Measurements from ENCODE around the gene PKDREJ. TPM values are rescaled to one million over a fixed set of nuclear protein-coding genes. Genes with fewer than 3 reads are reported as not detected.
A peak's percentile ranks its signal among the peaks of the same experiment; 100 is the strongest.

The PKDREJ gene
- total RNA-seq, 2 donors from 2014 or later, result 0.68 TPM; not detected in 1

GRCh38 chr22:46295277-46295971 lies 32.3 kb upstream of the PKDREJ start:
- H3K9me3 ChIP-seq, result no peaks in the 10 kb centered on the region
- H3K4me3 ChIP-seq, result no peak overlapping the region
- DNase-seq (ENCODE audit: low spot score), result no peak
- peaks cover 0 to 8% of the 10 kb centered on the region in 2 donors for H3K36me3 ChIP-seq
- peak overlapping the region; percentile 85 to 92 for H3K27ac ChIP-seq
- WGBS, result 54% methylated on average over 4 of the region's 4 CpGs
- no peaks in the 10 kb centered on the region for H3K27me3 ChIP-seq (replicated peaks; ENCODE audit: insufficient read depth)
- intact Hi-C loops (cut with DNase I), result loop anchor here (5.0 kb wide), 1 partner anchor 173 kb away; no protein-coding TSS in a partner anchor
- TF ChIP-seq POLR2AphosphoS5 (IDR thresholded peaks at IDR 0.05) (no peak), POLR2A (IDR thresholded peaks at IDR 0.05) (no peak), CTCF (IDR thresholded peaks at IDR 0.05) (no peak)
- H3K4me1 ChIP-seq (replicated peaks), result no peaks in the 10 kb centered on the region

- Histone ChIP-seq H3K4me3 (no peak overlapping the region), H3K4me1 (replicated peaks) (no peaks in the 10 kb centered on the region), H3K27me3 (replicated peaks; ENCODE audit: insufficient read depth) (no peaks in the 10 kb centered on the region), H3K36me3 (peaks cover 0 to 8% of the 10 kb centered on the region in 2 donors), H3K27ac (no peak overlapping the region), H3K9me3 (no peaks in the 10 kb centered on the region)
- TF ChIP-seq POLR2A (IDR thresholded peaks at IDR 0.05) (no peak), POLR2AphosphoS5 (IDR thresholded peaks at IDR 0.05) (no peak), CTCF (IDR thresholded peaks at IDR 0.05) (no peak)
- intact Hi-C loops (cut with DNase I), result loop anchor here (5.0 kb wide), 1 partner anchor 172 kb away; no protein-coding TSS in a partner anchor
- DNase-seq (ENCODE audit: low spot score), result no peak
- 89% methylated on average over 2 of the region's 2 CpGs for WGBS
These were observed 31.6 kb upstream of the PKDREJ start for GRCh38 chr22:46294784-46295183.

- WGBS, result 90% methylated on average over 11 of the region's 11 CpGs
- no peaks in the 10 kb centered on the region for H3K4me1 ChIP-seq (replicated peaks)
- no peaks in the 10 kb centered on the region for H3K9me3 ChIP-seq
- no peak for DNase-seq (ENCODE audit: low spot score)
- no peak overlapping the region for H3K27ac ChIP-seq
- intact Hi-C loops (cut with DNase I), result no loop called here
- no peaks in the 10 kb centered on the region for H3K27me3 ChIP-seq (replicated peaks; ENCODE audit: insufficient read depth)
- TF ChIP-seq POLR2AphosphoS5 (IDR thresholded peaks at IDR 0.05) (no peak), CTCF (IDR thresholded peaks at IDR 0.05) (no peak), POLR2A (IDR thresholded peaks at IDR 0.05) (no peak)
- H3K36me3 ChIP-seq, result peaks cover 0 to 8% of the 10 kb centered on the region in 2 donors
- no peak overlapping the region for H3K4me3 ChIP-seq
These were observed 30.6 kb upstream of the PKDREJ start for GRCh38 chr22:46293577-46294260.

- intact Hi-C loops (cut with DNase I), result no loop called here
- no peaks in the 10 kb centered on the region for H3K9me3 ChIP-seq
- H3K27ac ChIP-seq, result no peak overlapping the region
- H3K4me3 ChIP-seq, result no peak overlapping the region
- WGBS, result 95% methylated on average over 9 of the region's 14 CpGs
- peaks cover 0 to 8% of the 10 kb centered on the region in 2 donors for H3K36me3 ChIP-seq
- H3K4me1 ChIP-seq (replicated peaks), result no peaks in the 10 kb centered on the region
- no peaks in the 10 kb centered on the region for H3K27me3 ChIP-seq (replicated peaks; ENCODE audit: insufficient read depth)
- no peak for TF ChIP-seq CTCF (IDR thresholded peaks at IDR 0.05)
- TF ChIP-seq POLR2AphosphoS5 (IDR thresholded peaks at IDR 0.05), result no peak
- TF ChIP-seq POLR2A (IDR thresholded peaks at IDR 0.05), result no peak
- no peak for DNase-seq (ENCODE audit: low spot score)
These were observed 29.6 kb upstream of the PKDREJ start for GRCh38 chr22:46292732-46293131.

Measured in prostate gland (tissue), 2 donors.